K562 (cell line): ENCODE measurements around the gene FARP2. TPM values are rescaled to one million over a fixed set of nuclear protein-coding genes. Genes with fewer than 3 reads are reported as not detected.

Experiments used
- ATAC-seq: fragments of 200-7000 bp; cut with Tn5 transposase; 3 replicates; pipeline ENCODE4 v1.9.1; 2020; ENCODE audit warnings: moderate library complexity
- BruUV-seq: library from RNA; stranded (reverse); fragments of 400-500 nt; replicated peaks from 2 replicates; lab custom pipeline; 2021; lab: Mats Ljungman, UMichigan
- CTCF ChIA-PET: fragments of 300-600 bp; formaldehyde crosslinking; extraction: SDS; loops from one replicate; lab custom pipeline; 2021; ENCODE audit warnings: low intra/inter-chr PET ratio; lab: Yijun Ruan, JAX
- POLR2A ChIA-PET: fragments of 300-600, 350-650 bp; sonication (Branson Sonifier 250); formaldehyde crosslinking; extraction: SDS; loops from one replicate; lab custom pipeline; 2021; ENCODE audit warnings: antibody characterized with exemption, inconsistent platforms; lab: Yijun Ruan, JAX
- DNase-seq, 4 experiments: peaks; one replicate each; pipeline versions ENCODE4 v3.0.0 to v3.0.0-alpha.2; 2011 to 2018; ENCODE audit warnings: low spot score in 3 of 4, mixed read lengths in 3 of 4; ENCODE audit errors: extremely low read depth in 1 of 4
- FAIRE-seq: peaks from 2 replicates; lab custom pipeline; 2011; peaks lifted over from hg19 to GRCh38; lab: Jason Lieb, UNC
- H2AFZ ChIP-seq: 2 replicates; pipeline ENCODE4 v1.6.0; 2011; ENCODE audit warnings: low read depth, low read length, control low read depth, inconsistent platforms
- H3K27ac ChIP-seq: fragments of 200-600 bp; 3 replicates; pipeline ENCODE4 v1.8.0; 2011; ENCODE audit warnings: low read depth, mild to moderate bottlenecking, control low read depth, inconsistent platforms, low read length, moderate library complexity, mixed read lengths; ENCODE audit errors: extremely low read depth
- H3K27me3 ChIP-seq, 2 experiments: fragments of 300-600 bp in 1 of 2; 2 replicates in 1 of 2; 3 replicates in 1 of 2; pipeline versions ENCODE4 v1.6.0 to v1.8.0; 2011; ENCODE audit warnings: inconsistent platforms in 2 of 2, low read length in 2 of 2, mild to moderate bottlenecking in 1 of 2, mixed read lengths in 1 of 2, moderate library complexity in 1 of 2; ENCODE audit not compliant: control insufficient read depth in 2 of 2, insufficient read depth in 2 of 2
- H3K36me3 ChIP-seq: fragments of 300-600 bp; 3 replicates; pipeline ENCODE4 v1.8.0; 2011; ENCODE audit warnings: mild to moderate bottlenecking, low read length, inconsistent platforms; ENCODE audit not compliant: control insufficient read depth, insufficient read depth
- H3K4me1 ChIP-seq, 2 experiments: fragments of 200-600 bp in 1 of 2; replicated peaks in 1 of 2; 2 replicates in 1 of 2; 3 replicates in 1 of 2; pipeline versions ENCODE4 v1.5.1 to v1.8.0; 2011; ENCODE audit warnings: inconsistent platforms in 2 of 2, low read length in 2 of 2, mild to moderate bottlenecking in 1 of 2, mixed read lengths in 1 of 2, moderate library complexity in 1 of 2; ENCODE audit not compliant: control insufficient read depth in 2 of 2, insufficient read depth in 2 of 2
- H3K4me2 ChIP-seq: 2 replicates; pipeline ENCODE4 v1.6.1; 2011; ENCODE audit warnings: low read length, control low read depth, inconsistent platforms, mixed read lengths; ENCODE audit not compliant: insufficient read depth
- H3K4me3 ChIP-seq: fragments of 200-600 bp; sonication (generic), shearing (Covaris generic); 2 replicates; pipeline ENCODE4 v1.5.1; 2016; ENCODE audit warnings: control low read depth, inconsistent platforms
- H3K79me2 ChIP-seq: fragments of 200-600 bp; 3 replicates; pipeline ENCODE4 v1.8.0; 2011; ENCODE audit warnings: low read length, inconsistent platforms; ENCODE audit not compliant: control insufficient read depth, insufficient read depth
- H3K9ac ChIP-seq, 2 experiments: 2 replicates each; pipeline versions ENCODE4 v1.6.0 to v1.6.1; 2011; ENCODE audit warnings: low read depth in 2 of 2, low read length in 2 of 2, control low read depth in 1 of 2, inconsistent platforms in 1 of 2, mild to moderate bottlenecking in 1 of 2, mixed read lengths in 1 of 2; ENCODE audit not compliant: insufficient read depth in 1 of 2
- H3K9me1 ChIP-seq: one replicate; pipeline ENCODE4 v1.6.0; 2011; ENCODE audit warnings: inconsistent platforms, mild to moderate bottlenecking, low read length, moderate library complexity; ENCODE audit not compliant: control insufficient read depth, insufficient read depth
- H3K9me3 ChIP-seq: replicated peaks from 2 replicates; pipeline ENCODE4 v1.5.1; 2011; ENCODE audit warnings: low read depth, low read length, inconsistent platforms; ENCODE audit not compliant: control insufficient read depth, insufficient read depth
- H4K20me1 ChIP-seq: replicated peaks from 2 replicates; pipeline ENCODE4 v1.6.1; 2011; ENCODE audit warnings: low read length, inconsistent platforms, mixed read lengths; ENCODE audit not compliant: control insufficient read depth, insufficient read depth
- E2F6 ChIP-seq, 2 experiments: IDR thresholded peaks; 2 replicates each; pipeline ENCODE4 v1.6.1; 2011; ENCODE audit warnings: borderline replicate concordance in 1 of 2, control low read depth in 1 of 2, low read depth in 1 of 2, low read length in 1 of 2, mild to moderate bottlenecking in 1 of 2, mixed read lengths in 1 of 2, moderate library complexity in 1 of 2; ENCODE audit not compliant: insufficient read depth in 1 of 2, insufficient read length in 1 of 2, poor library complexity in 1 of 2, severe bottlenecking in 1 of 2; ENCODE audit errors: extremely low read depth in 1 of 2
- GTF2E2 ChIP-seq: fragments of 200-800 bp; sonication (Bioruptor generic); IDR thresholded peaks from 2 replicates; pipeline ENCODE4 v1.6.1; 2016; ENCODE audit warnings: missing genetic modification characterization, missing compliant biosample characterization
- HDAC1 ChIP-seq, 2 experiments: fragments of 450-650 bp; IDR thresholded peaks; 2 replicates each; pipeline ENCODE4 v1.6.1; 2016 to 2017; ENCODE audit warnings: inconsistent platforms in 1 of 2, mild to moderate bottlenecking in 1 of 2, moderate library complexity in 1 of 2
- THRAP3 ChIP-seq: fragments of 450-650 bp; IDR thresholded peaks from 2 replicates; pipeline ENCODE4 v1.6.1; 2016; ENCODE audit warnings: mild to moderate bottlenecking, inconsistent platforms, borderline replicate concordance
- ZNF224 ChIP-seq: sonication (generic); formaldehyde crosslinking; IDR thresholded peaks from 2 replicates; pipeline ENCODE4 v1.8.0; 2022; ENCODE audit warnings: mild to moderate bottlenecking, missing genetic modification reagents
- ZNF75A ChIP-seq: fragments of 450-650 bp; formaldehyde crosslinking; IDR thresholded peaks from 2 replicates; pipeline ENCODE4 v1.4.0; 2020; ENCODE audit warnings: mild to moderate bottlenecking
- WGBS: fragments of 100-300 bp; shearing (Covaris generic); methylation state at CpG from one replicate; pipeline ENCODE4 v1.1.6; 2016; ENCODE audit warnings: low coverage, mixed read lengths; ENCODE audit not compliant: insufficient coverage; ENCODE audit errors: missing lambda C conversion rate; 5-methylcytosine and 5-hydroxymethylcytosine counted together
- in situ Hi-C: fragments of 300-500 bp; cut with MboI; formaldehyde crosslinking; loops from 4 replicates; pipeline ENCODE4 v1.15.0; 2018; ENCODE audit warnings: inconsistent platforms, mixed read lengths
- intact Hi-C: fragments of 100-400 bp; cut with micrococcal nuclease; formaldehyde crosslinking; loops from 2 replicates; pipeline ENCODE4 v1.14.2; 2022
- polyA plus RNA-seq, 8 experiments: library from polyadenylated mRNA; depleted of rRNA in 4 of 8; stranded (reverse) in 5 of 8; unstranded in 3 of 8; fragments of >200 nt; fragmentation: Nextera tagmentation in 2 of 8; fragmentation: Illumina TruSeq in 1 of 8; extraction: Ambion mirVana in 2 of 8; extraction: Trizol in 1 of 8; gene quantifications; 2 replicates each; pipeline versions ENCODE4 v1.2.1 to v1.2.3, GENCODE V29; 2011 to 2014; ENCODE audit warnings: inconsistent platforms in 1 of 8, missing spikeins in 1 of 8
- total RNA-seq, 7 experiments: library from RNA; depleted of rRNA in 6 of 7; stranded (reverse); fragments of >200 nt in 6 of 7; fragmentation: Illumina TruSeq in 2 of 7; extraction: Trizol in 2 of 7; gene quantifications; 2 replicates each; pipeline versions ENCODE4 v1.2.1 to v1.2.3, GENCODE V29; 2011 to 2021; ENCODE audit warnings: low replicate concordance in 1 of 7
- TF ChIP-seq, protein P1 (sequence below): fragments of 250-450 bp; sonication (Bioruptor Pico); IDR thresholded peaks from 2 replicates; pipeline ENCODE4 v1.4.0; 2020; ENCODE audit warnings: mild to moderate bottlenecking, moderate library complexity, borderline replicate concordance

FARP2 gene
- total and polyA plus RNA-seq, 9 of the 15 experiments (the other 6 are each of a cell fraction or from before 2014, with no cell fraction given): 4.1 to 38.1 (median 21.1) TPM

- H3K9ac ChIP-seq: peak overlapping the region; percentile 74 to 96
- CTCF ChIA-PET: no interaction called here
- TSS peak; percentile 54 for BruUV-seq
- peaks cover 13 to 39% of the 10 kb centered on the region in 2 experiments; a peak in 4 of 5 replicates for H3K4me1 ChIP-seq
- peaks cover 3% of the 10 kb centered on the region for H3K9me1 ChIP-seq
- H3K9me3 ChIP-seq: no peaks in the 10 kb centered on the region
- H3K36me3 ChIP-seq: peaks cover 19% of the 10 kb centered on the region; the same call in 2 of the 3 replicates
- H4K20me1 ChIP-seq: no peaks in the 10 kb centered on the region
- TF ChIP-seq ZNF224 (CRISPR knock-in tag): no peak
- TF ChIP-seq, all 486 proteins: peak for 0
- H2AFZ ChIP-seq: no peak overlapping the region
- no peaks in the 10 kb centered on the region for H3K27me3 ChIP-seq
- 14% methylated on average over 16 of the region's 19 CpGs for WGBS
- H3K4me3 ChIP-seq: peak overlapping the region; percentile 75
- peak overlapping the region; percentile 84 for H3K4me2 ChIP-seq
- intact Hi-C loops: no loop called here
- peak overlapping the region; percentile 28; the same call in 2 of the 3 replicates for H3K27ac ChIP-seq
- FAIRE-seq (no peak), ATAC-seq (no peak), DNase-seq (peak in 1 of 4 experiments; percentile 21)
- POLR2A ChIA-PET: interaction anchor here (0.7 to 2.0 kb wide), 3 partner anchors 14 to 36 kb away, joined by 3 to 4 read pairs (median 4); no protein-coding TSS in a partner anchor
- in situ Hi-C loops: no loop called here
- peaks cover 52% of the 10 kb centered on the region for H3K79me2 ChIP-seq
Measured at GRCh38 chr2:241506793-241507429, 150.8 kb downstream of the FARP2 start.

- intact Hi-C loops: loop anchor here (2.0 kb wide), 1 partner anchor 33 kb away; no protein-coding TSS in a partner anchor
- no TSS peak for BruUV-seq
- peak in 1 of 2 experiments; percentile 50; a peak in 1 of 4 replicates for TF ChIP-seq HDAC1 (IDR thresholded peaks at IDR 0.05)
- TF ChIP-seq, protein P1, sequence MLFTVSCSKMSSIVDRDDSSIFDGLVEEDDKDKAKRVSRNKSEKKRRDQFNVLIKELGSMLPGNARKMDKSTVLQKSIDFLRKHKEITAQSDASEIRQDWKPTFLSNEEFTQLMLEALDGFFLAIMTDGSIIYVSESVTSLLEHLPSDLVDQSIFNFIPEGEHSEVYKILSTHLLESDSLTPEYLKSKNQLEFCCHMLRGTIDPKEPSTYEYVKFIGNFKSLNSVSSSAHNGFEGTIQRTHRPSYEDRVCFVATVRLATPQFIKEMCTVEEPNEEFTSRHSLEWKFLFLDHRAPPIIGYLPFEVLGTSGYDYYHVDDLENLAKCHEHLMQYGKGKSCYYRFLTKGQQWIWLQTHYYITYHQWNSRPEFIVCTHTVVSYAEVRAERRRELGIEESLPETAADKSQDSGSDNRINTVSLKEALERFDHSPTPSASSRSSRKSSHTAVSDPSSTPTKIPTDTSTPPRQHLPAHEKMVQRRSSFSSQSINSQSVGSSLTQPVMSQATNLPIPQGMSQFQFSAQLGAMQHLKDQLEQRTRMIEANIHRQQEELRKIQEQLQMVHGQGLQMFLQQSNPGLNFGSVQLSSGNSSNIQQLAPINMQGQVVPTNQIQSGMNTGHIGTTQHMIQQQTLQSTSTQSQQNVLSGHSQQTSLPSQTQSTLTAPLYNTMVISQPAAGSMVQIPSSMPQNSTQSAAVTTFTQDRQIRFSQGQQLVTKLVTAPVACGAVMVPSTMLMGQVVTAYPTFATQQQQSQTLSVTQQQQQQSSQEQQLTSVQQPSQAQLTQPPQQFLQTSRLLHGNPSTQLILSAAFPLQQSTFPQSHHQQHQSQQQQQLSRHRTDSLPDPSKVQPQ (CRISPR knock-in tag): no peak
- no peak for TF ChIP-seq THRAP3
- no peak for TF ChIP-seq GTF2E2 (tag)
- TF ChIP-seq E2F6 (IDR thresholded peaks at IDR 0.05; ENCODE audit: borderline replicate concordance in 1 of 2, extremely low read depth in 1 of 2, insufficient read depth in 1 of 2, insufficient read length in 1 of 2, low read depth in 1 of 2, low read length in 1 of 2, poor library complexity in 1 of 2, severe bottlenecking in 1 of 2): peak; percentile 73 to 88
- TF ChIP-seq ZNF75A (CRISPR knock-in tag): no peak
Measured at GRCh38 chr2:241507430-241508239, 151.6 kb downstream of the FARP2 start.

More at GRCh38 chr2:241507430-241508239, 151.6 kb downstream of the FARP2 start:
- no peak for FAIRE-seq
- Histone ChIP-seq H3K36me3 (peaks cover 17% of the 10 kb centered on the region; the same call in 2 of the 3 replicates), H4K20me1 (no peaks in the 10 kb centered on the region), H3K79me2 (peaks cover 52% of the 10 kb centered on the region), H3K9me1 (peaks cover 3% of the 10 kb centered on the region), H2AFZ (no peak overlapping the region), H3K9me3 (no peaks in the 10 kb centered on the region), H3K27ac (peak overlapping the region; percentile 94; the same call in 2 of the 3 replicates), H3K4me3 (peak overlapping the region; percentile 75), H3K9ac (peak overlapping the region; percentile 74 to 96), H3K4me1 (peaks cover 13 to 39% of the 10 kb centered on the region in 2 experiments; a peak in 4 of 5 replicates), H3K4me2 (peak overlapping the region; percentile 84), H3K27me3 (no peaks in the 10 kb centered on the region)
- ChIA-PET CTCF (no interaction called here), POLR2A (interaction anchor here (0.6 to 0.7 kb wide), 2 partner anchors 17 to 841 kb away, joined by 3 to 4 read pairs; no protein-coding TSS in a partner anchor)
- in situ Hi-C loops: no loop called here
- peak; percentile 49 to 57 (median 52) for DNase-seq
- WGBS: 2% methylated on average over 29 of the region's 67 CpGs
- peak; percentile 75 for ATAC-seq
